GM21381 (cell line): ENCODE measurements around the gene KCND1.

Experiments
- ATAC-seq: cut with Tn5 transposase; IDR thresholded peaks from one replicate; pipeline ENCODE4 v1.9.1; 2021; ENCODE audit warnings: mild to moderate bottlenecking, moderate library complexity; ENCODE audit not compliant: unreplicated experiment

Gene KCND1

DNA sequence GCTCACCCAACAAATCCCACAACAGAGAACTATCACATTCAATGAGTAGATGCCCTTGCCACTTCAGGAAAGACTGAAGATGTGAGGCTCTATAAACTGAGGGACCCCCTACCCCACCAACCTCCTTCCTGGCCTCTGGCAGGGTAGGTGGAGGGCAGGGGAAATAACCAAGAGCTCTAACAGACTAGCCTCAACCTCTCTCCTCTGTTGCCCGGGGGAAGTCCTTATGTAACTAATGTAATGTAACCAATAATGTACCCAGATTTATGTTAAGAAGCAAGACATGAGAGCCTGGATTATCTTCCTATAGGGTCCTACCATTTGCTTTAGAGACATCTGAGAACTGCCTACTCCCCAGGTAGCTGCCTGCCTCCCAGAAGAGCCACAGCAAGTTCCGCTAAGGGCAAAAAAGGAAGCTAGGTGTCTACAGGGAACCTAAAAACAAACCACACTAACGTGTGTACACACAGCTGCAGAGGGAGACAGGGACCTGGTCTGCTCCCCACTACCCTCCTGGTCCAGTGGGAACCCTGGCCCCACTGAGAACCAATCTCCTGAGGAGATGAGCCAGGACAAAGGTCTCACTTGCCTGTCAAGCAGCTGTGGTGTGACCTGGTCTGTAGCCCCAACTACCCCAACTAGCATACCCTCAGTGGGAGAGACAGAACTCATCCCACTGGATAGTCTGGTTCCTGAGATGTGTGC, 32.0 kb downstream of the KCND1 start:
- no peak for ATAC-seq

DNA sequence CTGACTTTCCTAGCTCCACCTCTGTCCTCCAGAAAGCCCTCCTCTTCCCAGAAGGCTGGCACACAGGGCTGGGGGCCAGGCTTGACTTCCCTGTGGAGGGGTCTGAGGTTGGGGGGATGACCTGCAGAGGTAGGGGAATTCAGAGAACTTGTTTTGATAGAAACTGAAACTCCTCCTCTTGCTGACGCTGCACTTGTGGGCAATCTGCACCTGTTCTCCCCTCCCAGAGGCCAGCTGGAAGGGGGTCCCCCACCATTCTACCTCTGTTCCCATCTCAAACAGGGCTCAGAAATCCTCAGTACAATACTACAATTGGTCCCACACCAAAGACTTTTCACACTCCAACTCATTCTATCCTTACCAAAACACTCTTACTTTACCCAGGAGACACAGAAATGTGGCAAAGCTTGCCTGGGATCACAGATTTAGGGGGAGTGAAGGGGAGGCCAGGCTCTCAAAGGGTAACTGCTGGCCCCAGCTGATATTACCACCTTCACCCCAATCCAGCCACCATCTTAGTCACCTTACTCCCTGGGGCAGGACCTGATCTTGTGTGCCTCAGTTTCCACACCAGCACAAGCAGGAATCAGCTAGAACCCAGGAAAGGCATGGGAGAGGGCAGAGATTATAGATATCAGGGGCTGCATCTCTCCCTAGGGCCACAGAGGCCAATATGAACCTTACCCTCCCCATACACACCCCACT, 32.8 kb downstream of the KCND1 start:
- peak; percentile 41 for ATAC-seq

DNA sequence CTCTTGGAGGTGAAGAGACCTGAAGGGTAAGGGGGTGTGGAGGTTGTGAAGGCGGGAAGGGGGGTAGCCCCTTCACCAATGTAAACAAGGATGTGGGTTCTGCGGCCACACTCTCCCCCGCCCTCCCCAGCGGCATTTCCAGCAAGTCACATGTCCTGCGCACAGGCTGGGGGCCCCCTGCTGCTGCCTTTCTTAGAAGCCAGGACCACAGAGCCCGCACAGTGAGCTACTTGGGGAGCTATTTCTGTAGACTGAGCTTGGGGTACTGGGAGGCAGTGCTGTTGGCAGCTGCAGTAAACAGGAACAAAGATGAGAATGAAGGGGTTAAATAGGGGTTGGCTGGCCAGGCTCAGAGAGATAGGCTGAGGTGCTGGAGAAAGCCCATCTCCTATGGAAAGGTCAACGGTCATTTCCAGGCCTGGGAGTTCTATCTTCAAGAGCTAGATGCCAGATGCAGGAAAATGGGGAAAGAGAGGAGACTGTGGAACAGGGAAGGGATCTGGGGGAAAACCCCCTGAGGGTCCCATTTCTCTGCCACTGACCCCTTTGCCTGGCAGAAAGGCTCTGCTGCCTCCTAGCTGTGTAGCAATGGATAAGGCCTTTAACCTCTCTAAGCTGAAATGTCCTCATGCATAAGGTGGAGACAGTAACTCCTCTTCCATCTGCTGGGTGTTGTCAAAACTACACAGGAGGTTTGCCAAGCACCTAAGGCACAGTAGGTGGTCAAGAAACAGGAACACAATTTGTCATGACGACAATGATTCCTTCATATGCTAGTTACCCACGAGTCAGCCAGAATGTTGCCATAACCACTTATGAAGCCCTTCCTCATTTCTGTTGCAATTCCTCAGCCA, 34.4 kb downstream of the KCND1 start:
- ATAC-seq = peak; percentile 37

DNA sequence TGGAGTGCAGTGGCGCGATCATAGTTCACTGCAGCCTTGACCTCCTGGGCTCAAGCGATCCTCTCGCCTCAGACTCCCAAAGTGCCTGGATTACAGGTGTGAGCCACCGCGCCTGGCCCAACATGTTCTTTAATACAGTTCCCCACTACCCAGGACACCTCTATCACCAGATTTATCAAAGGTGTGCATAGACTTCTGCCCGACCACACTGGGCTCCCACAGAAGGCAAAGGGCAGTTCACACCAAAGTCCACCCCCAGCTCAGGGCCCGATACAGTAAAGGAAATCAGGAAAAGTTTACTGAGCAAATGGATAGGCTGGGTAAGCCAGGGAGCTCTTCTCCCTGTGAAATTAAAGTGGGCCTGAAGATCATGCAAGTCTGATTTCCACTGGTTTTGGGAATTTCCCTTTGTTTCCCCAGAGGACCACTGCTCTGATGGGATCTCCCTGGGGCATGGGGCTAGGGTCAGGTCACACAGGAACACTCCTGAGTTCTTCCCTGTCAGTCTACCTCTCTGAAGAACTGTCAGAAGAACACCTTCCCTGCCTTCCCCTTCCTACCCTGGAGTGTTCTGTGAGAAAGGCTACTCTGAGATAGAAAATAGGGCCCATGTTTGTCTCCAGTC, 35.1 kb downstream of the KCND1 start:
- ATAC-seq = no peak

DNA sequence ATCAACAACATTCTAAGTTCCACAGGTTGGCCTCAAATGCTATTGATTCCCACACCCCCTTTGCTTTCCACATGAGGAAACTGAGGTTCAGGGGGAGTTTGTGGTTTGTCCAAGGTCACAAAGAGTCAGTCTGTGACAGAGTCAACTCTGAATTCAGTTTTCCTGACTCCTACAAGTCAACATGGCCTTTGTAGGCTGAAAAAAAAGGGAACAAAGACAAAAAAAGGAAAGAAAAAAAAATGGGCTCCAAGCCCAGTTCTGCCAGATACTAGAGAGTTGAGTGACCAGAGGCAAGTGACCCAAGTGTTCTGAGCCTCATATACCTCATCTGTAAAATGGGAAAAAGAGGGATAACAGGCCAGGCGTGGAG, 36.4 kb downstream of the KCND1 start:
- ATAC-seq = no peak

DNA sequence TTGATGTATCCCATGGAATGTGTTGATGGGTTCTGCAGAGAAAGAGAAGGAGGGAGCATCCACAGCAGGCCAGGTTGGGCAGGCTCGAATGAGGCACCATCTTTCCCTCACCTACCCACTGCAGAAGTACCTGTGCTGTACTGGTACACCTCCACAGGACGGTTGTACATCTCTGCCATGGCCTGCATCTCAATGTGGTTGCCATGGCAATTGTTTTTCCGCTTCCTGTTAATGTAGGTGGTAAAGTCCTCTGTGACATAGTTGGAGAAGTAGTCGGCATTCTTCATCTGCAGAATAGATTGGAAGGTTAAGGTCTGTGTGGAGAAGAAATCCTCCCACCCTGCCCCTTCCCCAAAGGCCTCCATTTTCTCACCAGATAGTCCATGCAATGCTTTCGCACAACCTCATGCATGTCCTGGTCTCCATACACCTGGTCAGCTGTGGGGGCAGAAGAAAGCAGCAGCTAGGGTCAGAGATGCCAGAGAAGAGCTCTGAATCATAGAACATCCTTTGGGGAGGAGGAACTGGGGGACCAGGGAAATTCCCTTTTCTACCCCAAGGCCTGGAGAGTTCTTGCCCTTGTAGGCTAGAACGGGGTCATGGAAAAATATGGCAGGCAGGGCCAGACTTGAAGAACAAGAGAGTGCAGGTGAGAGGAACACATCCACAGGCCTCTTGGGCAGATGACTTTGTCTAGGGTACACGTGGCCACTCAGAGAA, 36.9 kb downstream of the KCND1 start:
- no peak for ATAC-seq

DNA sequence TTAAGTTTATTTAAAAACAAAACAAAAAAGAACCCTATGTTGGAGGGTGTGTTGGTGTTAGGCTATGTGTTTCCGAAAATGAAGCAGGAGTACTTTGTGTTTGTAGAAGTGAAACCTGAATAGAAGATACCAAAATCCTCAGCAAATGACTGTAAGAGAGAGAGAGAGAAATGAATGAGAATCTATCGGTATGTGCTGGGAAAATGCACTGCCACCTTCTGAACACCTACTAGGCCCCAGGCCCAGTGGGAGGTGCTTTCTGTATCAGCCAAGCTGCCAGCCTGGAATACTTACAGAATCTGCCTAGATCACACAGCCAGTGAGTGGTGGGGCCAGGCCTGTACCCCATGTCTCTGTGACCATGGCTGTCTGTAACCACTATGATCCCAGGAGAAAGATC, 37.9 kb downstream of the KCND1 start:
- ATAC-seq = no peak

DNA sequence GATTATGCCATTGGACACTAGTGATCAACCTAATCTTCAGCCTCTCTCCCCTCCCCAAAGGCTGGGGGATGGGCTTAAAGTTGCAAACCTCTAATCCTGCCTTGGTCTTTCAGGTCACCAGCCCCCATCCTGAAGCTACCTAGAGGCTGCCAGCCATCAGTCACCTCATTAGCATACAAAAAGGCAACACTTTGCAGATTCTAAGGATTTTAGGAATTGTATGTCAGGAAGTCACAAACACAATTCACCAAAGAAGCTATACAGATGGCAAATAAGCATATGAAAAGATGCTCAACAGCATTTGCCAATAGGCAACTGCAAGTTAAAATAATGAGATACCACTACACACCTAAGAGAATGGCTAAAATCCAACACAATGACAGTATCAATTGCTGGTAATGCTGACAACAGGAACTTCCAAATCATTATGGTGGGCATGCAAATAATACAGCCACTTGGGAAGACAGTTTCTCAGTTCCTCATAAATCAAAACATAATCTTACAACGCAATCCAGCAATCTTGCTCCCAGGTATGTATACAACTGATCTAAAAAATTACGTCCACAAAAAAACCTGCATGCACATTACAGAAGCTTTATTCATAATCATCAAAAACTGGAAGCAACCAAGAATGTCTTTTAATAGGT, 43.8 kb downstream of the KCND1 start:
- no peak for ATAC-seq

DNA sequence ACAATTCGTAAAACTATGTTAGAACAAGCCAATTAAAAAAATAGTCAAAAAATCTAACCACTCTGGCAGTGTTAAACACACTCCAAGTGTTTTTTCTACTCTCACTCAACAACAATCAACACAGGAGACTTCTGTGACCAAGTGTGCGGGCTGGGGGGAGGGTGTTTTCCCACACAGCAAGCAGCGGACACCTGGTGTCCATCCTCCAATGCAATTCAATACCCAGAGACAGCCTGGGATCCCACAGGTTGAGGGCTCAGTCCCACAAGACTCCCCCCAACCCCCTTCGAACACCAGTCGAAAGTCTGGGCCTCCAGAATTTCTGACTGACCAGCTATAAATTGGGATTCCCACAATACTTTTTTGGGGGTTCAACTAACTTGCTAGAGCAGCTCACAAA, 44.5 kb downstream of the KCND1 start:
- ATAC-seq = no peak

DNA sequence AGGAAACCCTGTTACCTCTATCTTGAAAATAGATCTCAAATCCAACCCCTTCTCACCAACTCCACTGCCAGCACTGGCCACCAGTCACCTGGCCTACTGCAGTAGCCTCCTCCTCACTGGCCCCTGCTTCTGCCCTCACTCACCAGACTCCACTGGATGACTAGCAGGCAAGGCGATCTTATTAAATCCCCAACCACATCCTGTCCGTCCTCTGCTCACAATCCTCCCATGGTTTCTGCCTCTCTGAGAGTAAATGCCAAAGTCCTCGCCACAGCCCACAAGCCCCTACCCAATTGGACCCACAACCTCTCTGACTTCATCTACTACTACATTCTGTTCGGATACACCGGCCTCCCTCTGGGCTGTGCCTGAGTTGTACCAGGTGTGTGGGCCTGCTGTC, 47.4 kb downstream of the KCND1 start:
- no peak for ATAC-seq

DNA sequence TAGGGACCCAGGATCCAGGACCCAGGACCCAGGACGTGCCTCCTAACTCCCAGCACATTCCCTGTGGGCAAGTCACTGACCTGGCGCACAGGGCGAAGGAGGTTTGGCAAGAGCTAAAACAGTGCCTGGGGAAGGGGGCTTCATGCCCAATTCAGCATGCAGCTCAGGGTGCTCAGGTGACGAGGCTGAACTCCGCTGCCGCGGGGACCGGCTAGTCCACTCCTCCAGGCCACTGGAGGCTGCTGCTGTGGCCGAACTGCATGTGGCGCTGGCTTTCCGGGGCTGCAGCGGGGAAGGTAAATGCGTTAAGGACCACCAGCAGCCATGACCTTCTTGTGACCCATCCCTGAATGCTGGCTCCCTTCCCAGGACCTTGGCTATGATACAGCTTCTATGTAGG, 47.9 kb downstream of the KCND1 start:
- ATAC-seq = no peak

DNA sequence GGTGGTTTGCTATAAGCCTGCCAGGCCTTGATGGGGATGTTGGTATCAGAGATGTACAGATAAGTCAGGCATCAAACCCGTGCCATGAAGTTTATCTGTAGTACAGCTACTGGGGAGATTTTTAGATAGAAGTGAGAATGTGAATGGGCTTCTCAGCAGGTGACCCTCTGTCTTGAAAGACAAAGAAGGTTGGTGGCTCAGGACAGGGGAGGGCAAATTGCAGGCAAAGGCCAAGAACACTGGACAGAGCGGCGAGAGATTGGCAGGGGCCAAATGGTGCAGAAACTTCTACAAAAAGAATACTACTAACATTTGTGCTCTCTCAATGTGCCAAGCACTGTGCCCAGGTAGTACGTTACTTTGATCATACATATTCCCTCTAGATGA, 50.9 kb downstream of the KCND1 start:
- no peak for ATAC-seq

DNA sequence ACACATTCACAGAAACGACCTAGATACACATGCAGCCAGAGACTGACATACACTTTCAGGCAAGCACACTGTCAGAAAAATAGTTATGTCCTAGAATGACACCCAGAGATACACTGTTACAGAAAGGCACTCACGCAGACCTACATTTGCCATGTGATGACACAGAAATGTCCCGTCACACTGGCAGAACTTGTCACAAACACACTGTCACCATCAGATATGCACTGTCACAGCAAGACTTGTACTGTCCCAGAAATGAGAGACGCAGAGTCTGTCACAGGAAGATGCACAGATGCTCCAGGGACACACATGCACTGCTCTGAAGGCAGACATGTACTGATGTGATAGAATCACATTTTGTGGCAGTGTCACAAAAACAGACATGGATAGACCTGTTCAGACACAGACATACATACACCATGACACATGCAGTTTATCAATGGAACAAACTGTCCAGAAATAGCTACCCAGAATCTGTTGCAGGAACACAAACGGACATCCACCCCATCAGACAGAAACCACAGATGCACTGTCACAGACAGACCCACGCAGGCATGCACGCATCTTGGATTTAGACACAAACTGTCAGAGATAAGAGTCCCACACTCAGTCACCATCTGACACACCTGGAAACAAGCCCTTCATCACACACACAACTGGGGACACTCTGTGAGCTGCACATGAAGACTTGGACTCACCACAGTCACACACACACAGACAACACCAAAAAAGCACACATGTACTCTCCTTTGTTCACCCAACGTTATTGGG, 51.5 kb downstream of the KCND1 start:
- ATAC-seq = no peak

DNA sequence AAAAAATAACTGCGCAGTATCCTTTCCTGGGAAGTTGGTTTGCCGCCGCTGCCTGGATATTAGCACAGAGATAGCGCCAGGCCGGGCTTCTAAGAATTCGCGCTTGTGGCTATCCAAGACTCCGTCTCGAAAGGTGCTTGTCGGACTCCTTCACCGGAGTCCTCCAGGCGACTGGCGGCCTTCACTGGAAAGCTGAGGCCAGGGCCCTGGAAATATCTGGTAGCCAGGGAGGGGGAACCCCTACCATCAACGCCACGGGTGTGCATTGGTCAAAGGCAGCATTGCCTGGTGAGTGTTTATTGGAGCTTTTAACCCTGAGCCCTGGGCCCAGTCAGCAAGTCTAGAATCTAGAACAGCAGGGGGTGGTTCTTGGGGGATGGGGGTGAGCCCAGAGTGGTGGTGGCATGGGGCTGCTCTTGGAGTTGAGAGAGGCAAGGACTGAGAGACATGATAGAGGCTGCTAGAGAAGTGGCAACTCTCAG, 52.2 kb downstream of the KCND1 start:
- ATAC-seq = peak; percentile 9

DNA sequence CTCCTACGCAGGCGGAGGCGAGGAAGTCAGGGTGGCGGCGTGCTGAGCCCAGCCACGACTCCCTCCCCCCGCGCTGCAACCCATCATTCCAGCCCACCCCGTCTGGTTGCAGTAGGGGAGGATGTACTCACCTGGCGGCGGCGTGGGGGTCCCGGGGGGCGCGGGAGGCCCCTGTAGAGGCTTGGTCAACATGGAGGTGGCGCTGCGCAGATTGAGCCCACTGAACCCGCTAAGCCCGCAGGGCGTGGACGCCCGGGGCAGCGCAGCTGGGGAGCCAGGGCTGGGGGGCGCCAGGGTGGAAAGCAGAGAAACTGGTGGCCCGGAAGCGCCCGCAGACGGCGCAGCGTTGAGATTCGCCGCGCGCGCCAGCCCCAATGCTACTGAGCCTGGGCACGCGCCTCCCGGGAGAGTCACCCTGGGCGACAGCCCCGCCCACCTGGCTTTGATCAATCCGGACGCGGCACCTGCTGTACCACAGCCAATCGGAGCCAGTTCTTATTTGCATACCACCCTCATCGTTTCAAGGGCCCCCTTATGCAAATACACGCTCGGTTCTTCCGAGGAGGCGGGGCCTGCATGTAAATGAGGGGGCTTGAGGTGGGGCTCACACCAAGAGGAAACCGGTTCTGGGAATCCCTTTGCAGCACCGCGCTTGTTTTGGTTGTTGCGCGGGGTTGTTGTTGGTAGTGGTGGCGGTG, 52.9 kb downstream of the KCND1 start, which contains the start of gene PIM2:
PIM2 (minus strand) TSS at position 382 of the 698 bp plus-strand sequence; CDS start at position 192, 190 bp downstream.
- ATAC-seq = peak; percentile 69

DNA sequence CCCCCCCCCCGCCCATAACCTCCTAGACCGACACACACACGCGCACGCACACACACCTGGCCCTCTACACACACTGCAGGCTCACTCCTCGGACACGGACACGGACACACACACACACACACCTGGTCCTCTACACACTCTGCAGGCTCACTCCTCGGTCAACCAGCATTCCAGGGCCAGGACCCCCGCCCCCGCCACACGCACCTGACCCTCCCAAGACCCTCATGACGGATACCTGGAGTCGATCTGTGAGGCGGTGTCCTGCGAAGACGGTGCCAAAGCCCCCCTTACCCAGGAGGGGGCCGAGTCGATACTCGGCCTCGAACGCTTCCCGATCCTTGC, 53.4 kb downstream of the KCND1 start:
- ATAC-seq = no peak

DNA sequence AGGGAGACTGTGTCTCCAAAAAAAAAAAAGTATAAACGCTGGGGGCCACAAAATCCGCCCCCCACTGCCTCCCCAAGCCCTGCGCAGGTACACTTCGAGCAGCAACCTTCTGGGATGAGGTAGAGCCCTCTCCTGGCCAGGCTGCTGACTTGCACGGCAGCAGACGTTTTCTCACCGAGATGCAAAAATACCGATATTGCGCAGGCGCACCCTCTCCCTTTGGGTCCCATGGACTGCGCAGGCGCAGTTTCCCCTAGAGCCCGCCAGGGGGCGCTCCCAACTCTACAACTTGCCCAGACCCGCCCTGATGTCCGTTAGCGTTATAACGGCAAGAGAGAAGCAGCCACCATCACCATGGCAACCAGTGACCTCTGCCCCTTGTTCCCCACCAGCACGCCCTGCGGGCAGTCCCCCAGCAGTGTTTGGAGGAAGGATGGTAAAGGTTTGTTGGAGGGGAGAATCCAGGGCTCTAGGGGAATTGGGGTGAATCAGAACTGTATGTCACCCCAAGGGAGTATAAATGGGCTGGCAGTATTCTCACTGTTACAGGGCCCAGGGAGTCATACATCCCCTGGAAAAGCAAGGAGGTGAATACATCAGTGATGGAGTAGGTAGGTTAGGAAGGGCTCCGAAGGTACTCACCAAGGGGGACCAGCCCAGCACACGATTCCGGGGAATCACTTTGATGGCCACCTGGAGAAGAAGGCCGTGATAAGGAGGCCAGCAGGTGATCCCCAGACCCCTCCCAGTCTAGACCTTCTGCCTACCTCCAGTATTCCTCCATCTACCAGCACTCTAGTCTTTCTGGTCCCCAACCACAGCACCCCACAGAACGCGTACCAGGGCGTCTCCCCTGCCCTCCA, 54.3 kb downstream of the KCND1 start:
- ATAC-seq = peak; percentile 44
